ENCODE results near the gene PRRX2.

DNA sequence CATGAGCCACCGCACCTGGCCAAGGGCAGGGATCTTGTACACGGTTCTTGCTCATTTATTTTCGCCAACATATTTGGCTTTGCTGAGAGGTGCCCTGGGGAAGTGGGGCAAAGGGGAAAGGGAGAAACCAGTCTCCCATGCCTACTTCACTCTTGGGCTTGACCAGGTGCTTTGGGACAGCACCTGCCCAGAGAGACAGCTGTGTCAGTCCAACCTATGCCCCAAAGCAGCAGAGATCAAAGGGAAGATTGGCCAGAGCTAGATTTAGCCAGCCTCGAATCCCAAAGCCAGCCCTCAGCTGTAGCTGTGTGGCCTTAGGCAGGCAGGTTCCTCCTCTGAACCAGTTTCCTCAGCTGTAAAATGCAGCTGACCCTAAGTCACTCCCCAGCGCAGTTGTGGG lies 89.7 kb downstream of the PRRX2 start:
- TF ChIP-seq HNF4A (conservative IDR thresholded peaks at IDR 0.05), result no peak
- TF ChIP-seq, protein P1, sequence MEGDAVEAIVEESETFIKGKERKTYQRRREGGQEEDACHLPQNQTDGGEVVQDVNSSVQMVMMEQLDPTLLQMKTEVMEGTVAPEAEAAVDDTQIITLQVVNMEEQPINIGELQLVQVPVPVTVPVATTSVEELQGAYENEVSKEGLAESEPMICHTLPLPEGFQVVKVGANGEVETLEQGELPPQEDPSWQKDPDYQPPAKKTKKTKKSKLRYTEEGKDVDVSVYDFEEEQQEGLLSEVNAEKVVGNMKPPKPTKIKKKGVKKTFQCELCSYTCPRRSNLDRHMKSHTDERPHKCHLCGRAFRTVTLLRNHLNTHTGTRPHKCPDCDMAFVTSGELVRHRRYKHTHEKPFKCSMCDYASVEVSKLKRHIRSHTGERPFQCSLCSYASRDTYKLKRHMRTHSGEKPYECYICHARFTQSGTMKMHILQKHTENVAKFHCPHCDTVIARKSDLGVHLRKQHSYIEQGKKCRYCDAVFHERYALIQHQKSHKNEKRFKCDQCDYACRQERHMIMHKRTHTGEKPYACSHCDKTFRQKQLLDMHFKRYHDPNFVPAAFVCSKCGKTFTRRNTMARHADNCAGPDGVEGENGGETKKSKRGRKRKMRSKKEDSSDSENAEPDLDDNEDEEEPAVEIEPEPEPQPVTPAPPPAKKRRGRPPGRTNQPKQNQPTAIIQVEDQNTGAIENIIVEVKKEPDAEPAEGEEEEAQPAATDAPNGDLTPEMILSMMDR (IDR thresholded peaks at IDR 0.05; ENCODE audit: low read depth, low read length, missing input control), result no peak
- no peak for TF ChIP-seq GABPA (IDR thresholded peaks at IDR 0.05 in 1 of 2, conservative IDR thresholded peaks at IDR 0.05 in 1 of 2)
- TF ChIP-seq RAD21 (IDR thresholded peaks at IDR 0.05), result no peak

Measured in liver (tissue), 3 donors.